Lung (tissue), 12 donors: ENCODE data around the gene FOSL1. TPM values are rescaled to one million over a fixed set of nuclear protein-coding genes. Genes with fewer than 3 reads are reported as not detected.

Experiments
- ATAC-seq: fragments of 200-7000 bp; cut with Tn5 transposase; one replicate; pipeline ENCODE4 v1.9.1; 2020; ENCODE audit warnings: moderate number of reproducible peaks; ENCODE audit not compliant: insufficient read depth, low FRiP score
- DNase-seq, 3 donors: peaks; one replicate each; pipeline ENCODE4 v3.0.0-alpha.2; 2013 to 2017
- H3K27ac ChIP-seq, 2 donors: one replicate each; pipeline ENCODE4 v1.5.1; 2013; ENCODE audit warnings: mild to moderate bottlenecking in 2 of 2, moderate library complexity in 2 of 2, control low read depth in 1 of 2, inconsistent platforms in 1 of 2, low read depth in 1 of 2, low read length in 1 of 2
- H3K27me3 ChIP-seq, 3 donors: one replicate each; pipeline ENCODE4 v1.5.1; 2013; ENCODE audit warnings: low read length in 2 of 3; ENCODE audit not compliant: control insufficient read depth in 3 of 3, insufficient read depth in 3 of 3
- H3K36me3 ChIP-seq, 4 donors: one replicate each; pipeline ENCODE4 v1.5.1; 2013; ENCODE audit warnings: low read length in 4 of 4, mild to moderate bottlenecking in 1 of 4, moderate library complexity in 1 of 4; ENCODE audit not compliant: control insufficient read depth in 4 of 4, insufficient read depth in 4 of 4
- H3K4me1 ChIP-seq, 5 donors: one replicate each; pipeline ENCODE4 v1.5.1; 2013; ENCODE audit warnings: low read length in 5 of 5, mild to moderate bottlenecking in 2 of 5, moderate library complexity in 1 of 5; ENCODE audit not compliant: control insufficient read depth in 5 of 5, insufficient read depth in 5 of 5
- H3K4me3 ChIP-seq: one replicate; pipeline ENCODE4 v1.5.1; 2013; ENCODE audit warnings: mild to moderate bottlenecking, control low read depth, moderate library complexity
- H3K9ac ChIP-seq, 2 donors: one replicate each; pipeline ENCODE4 v1.5.1; 2013; ENCODE audit warnings: low read length in 2 of 2, control low read depth in 1 of 2; ENCODE audit not compliant: insufficient read depth in 1 of 2
- H3K9me3 ChIP-seq, 4 donors: one replicate each; pipeline ENCODE4 v1.5.1; 2013; ENCODE audit warnings: low read length in 3 of 4, mild to moderate bottlenecking in 1 of 4, moderate library complexity in 1 of 4; ENCODE audit not compliant: control insufficient read depth in 4 of 4, insufficient read depth in 3 of 4
- CTCF ChIP-seq: IDR thresholded peaks from 2 replicates; pipeline ENCODE4 v1.5.1; 2012; ENCODE audit warnings: mild to moderate bottlenecking; ENCODE audit errors: control extremely low read depth, extremely low read depth
- WGBS, 2 donors: extraction: QIAGEN DNeasy Blood & Tissue Kit; methylation state at CpG; one replicate each; pipeline ENCODE4 v1.1.7; 2013; 5-methylcytosine and 5-hydroxymethylcytosine counted together
- polyA plus RNA-seq, 2 donors: library from polyadenylated mRNA; stranded (reverse); fragments of 200-250 nt; gene quantifications; one replicate each; pipeline ENCODE4 v1.2.1, GENCODE V29; 2013
- total RNA-seq, 2 donors: library from RNA; depleted of rRNA in 1 of 2; stranded (reverse); fragments of >200 nt in 1 of 2; gene quantifications; one replicate each; pipeline ENCODE4 v1.2.1, GENCODE V29; 2014 to 2021
- donor health status: control.
- donor health status: control.
- donor health status: Bipolar disorder and iron deficiency.
- donor health status: healthy.
- donor health status: DM: yes; HTN: yes; CAD: no.

FOSL1 gene
- total and polyA plus RNA-seq, 4 donors = 0.43 to 19.9 (median 15.3) TPM

GRCh38 chr11:65946655-65947054 is 46.5 kb upstream of the FOSL1 start:
- Histone ChIP-seq H3K9ac (no peak overlapping the region), H3K4me1 (no peaks in the 10 kb centered on the region), H3K36me3 (no peaks in the 10 kb centered on the region), H3K27ac (no peak overlapping the region), H3K9me3 (no peaks in the 10 kb centered on the region), H3K27me3 (peaks cover 0 to 3% (median 0%) of the 10 kb centered on the region in 3 donors), H3K4me3 (no peak overlapping the region)
- TF ChIP-seq CTCF = no peak
- 88 to 93% methylated on average over 4 of the region's 4 CpGs for WGBS, 2 donors
- ATAC-seq (no peak), DNase-seq (no peak)

GRCh38 chr11:65945941-65946558 is 45.9 kb upstream of the FOSL1 start:
- Histone ChIP-seq H3K27me3 (peaks cover 0 to 5% (median 0%) of the 10 kb centered on the region in 3 donors), H3K4me3 (no peak overlapping the region), H3K27ac (no peak overlapping the region), H3K36me3 (no peaks in the 10 kb centered on the region), H3K9ac (no peak overlapping the region), H3K4me1 (no peaks in the 10 kb centered on the region), H3K9me3 (no peaks in the 10 kb centered on the region)
- no peak for DNase-seq
- ATAC-seq = no peak
- TF ChIP-seq CTCF = no peak
- 87 to 89% methylated on average over 11 of the region's 11 CpGs for WGBS, 2 donors

GRCh38 chr11:65945430-65945911 is 45.3 kb upstream of the FOSL1 start, which contains the start of gene TSGA10IP:
TSGA10IP (plus strand) TSS chr11:65945480; CDS start chr11:65945676, 196 bp downstream.
- DNase-seq (no peak), ATAC-seq (no peak)
- WGBS, 2 donors = 66 to 86% methylated on average over 13 of the region's 13 CpGs
- H3K4me3 ChIP-seq = no peak within 1 kb of the TSS
- no peaks in the 10 kb centered on the region for H3K9me3 ChIP-seq
- no peak within 1 kb of the TSS for H3K9ac ChIP-seq
- TF ChIP-seq CTCF = no peak
- no peak within 1 kb of the TSS for H3K27ac ChIP-seq
- H3K36me3 ChIP-seq = no peaks in the 10 kb centered on the region
- H3K4me1 ChIP-seq = no peaks in the 10 kb centered on the region
- H3K27me3 ChIP-seq = peaks cover 0 to 5% (median 0%) of the 10 kb centered on the region in 3 donors
